RWPE2 (cell line): ENCODE measurements around the gene IL21.

Experiments used
- ATAC-seq: fragments of 200-7000 bp; cut with Tn5 transposase; 3 replicates; pipeline ENCODE4 v1.9.1; 2021; ENCODE audit warnings: low read depth
- DNase-seq: peaks from one replicate; pipeline ENCODE4 v3.0.0-alpha.2; 2020; ENCODE audit warnings: low spot score
- H3K27ac ChIP-seq: fragments of 450-650 bp; 2 replicates; pipeline ENCODE4 v1.5.1; 2017; ENCODE audit warnings: mild to moderate bottlenecking; ENCODE audit not compliant: poor library complexity, severe bottlenecking
- H3K27me3 ChIP-seq: fragments of 250-450 bp; sonication (Bioruptor Pico); 2 replicates; pipeline ENCODE4 v1.5.1; 2021; ENCODE audit warnings: mild to moderate bottlenecking, moderate library complexity; ENCODE audit not compliant: insufficient read depth, poor library complexity, severe bottlenecking
- H3K36me3 ChIP-seq: fragments of 250-450 bp; sonication (Bioruptor Pico); 2 replicates; pipeline ENCODE4 v1.5.1; 2020; ENCODE audit warnings: low read depth, mild to moderate bottlenecking, moderate library complexity
- H3K4me1 ChIP-seq: fragments of 250-450 bp; sonication (Bioruptor Pico); 2 replicates; pipeline ENCODE4 v1.5.1; 2021; ENCODE audit warnings: mild to moderate bottlenecking, moderate library complexity; ENCODE audit not compliant: insufficient read depth, poor library complexity, severe bottlenecking
- H3K4me3 ChIP-seq: fragments of 250-450 bp; sonication (Bioruptor Pico); 2 replicates; pipeline ENCODE4 v1.5.1; 2021; ENCODE audit warnings: mild to moderate bottlenecking, moderate library complexity; ENCODE audit not compliant: severe bottlenecking
- H3K9me3 ChIP-seq: fragments of 250-450 bp; sonication (Bioruptor Pico); 2 replicates; pipeline ENCODE4 v1.5.1; 2021; ENCODE audit warnings: mild to moderate bottlenecking, moderate library complexity; ENCODE audit not compliant: severe bottlenecking
- TF ChIP-seq, protein P1 (sequence below): fragments of 450-650 bp; IDR thresholded peaks from one replicate; pipeline ENCODE4 v1.5.1; 2017; ENCODE audit warnings: mild to moderate bottlenecking, moderate library complexity; ENCODE audit not compliant: poor library complexity, severe bottlenecking

The IL21 gene

DNA sequence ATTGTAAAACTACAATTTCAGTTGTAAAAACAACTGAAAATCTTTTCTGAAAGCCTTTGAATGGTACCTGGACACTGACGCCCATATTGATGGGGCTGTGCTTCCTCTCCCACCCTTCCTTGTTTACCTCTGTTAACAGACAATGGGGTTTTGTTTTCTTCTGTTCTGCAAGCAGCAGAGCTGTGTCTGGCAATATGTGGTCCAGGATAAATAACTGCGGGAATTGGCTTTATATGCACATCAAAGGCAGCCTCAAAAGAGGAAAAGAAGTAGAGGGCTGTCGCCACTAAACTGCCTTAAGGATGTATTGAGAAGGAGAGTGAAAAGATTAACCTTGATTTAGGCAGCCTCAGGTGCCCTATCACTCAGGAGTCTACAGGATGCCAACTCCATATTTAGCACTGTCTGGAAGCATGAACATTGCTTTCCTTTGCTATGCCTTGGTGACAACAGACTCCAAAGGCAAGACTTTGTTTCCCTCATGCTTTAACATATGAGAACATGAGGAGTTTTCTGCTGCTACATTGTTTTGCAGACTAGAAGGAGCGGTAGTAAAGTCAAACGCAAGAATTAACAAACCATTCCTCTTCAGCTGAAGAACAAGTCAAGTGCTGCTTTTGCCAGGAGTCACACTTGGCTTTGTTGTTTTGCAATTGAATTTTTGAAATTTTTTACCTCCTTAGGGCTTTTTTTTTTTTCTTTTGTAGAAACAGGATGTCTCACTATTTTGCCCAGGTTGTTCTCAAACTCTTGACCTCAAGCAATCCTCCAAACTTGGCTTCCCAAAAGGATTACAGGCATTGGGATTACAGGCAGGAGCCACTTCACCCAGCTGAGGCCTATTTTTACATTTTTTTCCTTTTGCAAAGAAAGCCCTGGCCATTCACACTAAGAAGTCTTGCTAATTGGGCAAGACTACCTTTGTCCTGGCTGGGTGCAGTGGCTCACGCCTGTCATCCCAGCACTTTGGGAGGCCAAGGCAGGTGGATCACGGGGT is 3.0 kb downstream of the IL21 start:
- H3K4me3 ChIP-seq: no peak overlapping the region
- TF ChIP-seq, protein P1, sequence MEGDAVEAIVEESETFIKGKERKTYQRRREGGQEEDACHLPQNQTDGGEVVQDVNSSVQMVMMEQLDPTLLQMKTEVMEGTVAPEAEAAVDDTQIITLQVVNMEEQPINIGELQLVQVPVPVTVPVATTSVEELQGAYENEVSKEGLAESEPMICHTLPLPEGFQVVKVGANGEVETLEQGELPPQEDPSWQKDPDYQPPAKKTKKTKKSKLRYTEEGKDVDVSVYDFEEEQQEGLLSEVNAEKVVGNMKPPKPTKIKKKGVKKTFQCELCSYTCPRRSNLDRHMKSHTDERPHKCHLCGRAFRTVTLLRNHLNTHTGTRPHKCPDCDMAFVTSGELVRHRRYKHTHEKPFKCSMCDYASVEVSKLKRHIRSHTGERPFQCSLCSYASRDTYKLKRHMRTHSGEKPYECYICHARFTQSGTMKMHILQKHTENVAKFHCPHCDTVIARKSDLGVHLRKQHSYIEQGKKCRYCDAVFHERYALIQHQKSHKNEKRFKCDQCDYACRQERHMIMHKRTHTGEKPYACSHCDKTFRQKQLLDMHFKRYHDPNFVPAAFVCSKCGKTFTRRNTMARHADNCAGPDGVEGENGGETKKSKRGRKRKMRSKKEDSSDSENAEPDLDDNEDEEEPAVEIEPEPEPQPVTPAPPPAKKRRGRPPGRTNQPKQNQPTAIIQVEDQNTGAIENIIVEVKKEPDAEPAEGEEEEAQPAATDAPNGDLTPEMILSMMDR: no peak
- H3K27ac ChIP-seq: no peak overlapping the region
- DNase-seq (no peak), ATAC-seq (no peak)
- H3K4me1 ChIP-seq: no peaks in the 10 kb centered on the region
- H3K27me3 ChIP-seq: no peaks in the 10 kb centered on the region
- H3K9me3 ChIP-seq: no peaks in the 10 kb centered on the region
- H3K36me3 ChIP-seq: no peaks in the 10 kb centered on the region

DNA sequence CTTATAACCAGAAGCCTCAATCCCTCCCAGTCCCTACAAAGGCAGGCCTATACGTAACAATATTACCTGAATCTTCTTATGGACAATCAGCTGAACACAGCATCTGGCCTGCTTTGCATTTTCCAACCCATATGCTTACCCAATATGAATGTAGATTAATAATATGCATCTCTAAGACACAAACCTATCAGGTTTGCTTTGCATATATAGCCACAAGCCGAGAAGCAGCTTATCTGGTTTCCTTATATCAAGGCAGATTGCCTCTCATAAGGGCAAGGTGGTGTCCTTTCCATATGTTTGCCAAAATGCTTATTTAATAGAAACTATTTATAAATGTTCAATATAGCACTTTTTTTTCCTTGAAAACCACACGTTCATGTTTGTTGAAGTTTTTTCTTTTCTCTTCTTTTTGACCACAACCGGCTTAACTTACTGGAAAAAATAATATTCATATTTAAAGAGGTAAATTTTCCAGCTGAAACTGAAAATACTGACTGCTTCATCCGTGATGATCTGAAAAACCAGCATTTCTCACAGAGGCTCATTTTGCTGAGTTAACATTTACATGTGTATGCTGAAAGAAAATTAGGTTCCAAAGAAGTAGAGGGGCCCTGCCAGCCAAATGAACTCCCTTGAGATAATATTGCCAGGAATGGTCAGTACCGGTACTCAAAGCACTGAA is 3.8 kb downstream of the IL21 start:
- Histone ChIP-seq H3K9me3 (no peaks in the 10 kb centered on the region), H3K4me3 (no peak overlapping the region), H3K4me1 (peaks cover 8% of the 10 kb centered on the region), H3K36me3 (no peaks in the 10 kb centered on the region), H3K27me3 (no peaks in the 10 kb centered on the region), H3K27ac (no peak overlapping the region)
- TF ChIP-seq, protein P1: no peak
- DNase-seq (no peak), ATAC-seq (no peak)

DNA sequence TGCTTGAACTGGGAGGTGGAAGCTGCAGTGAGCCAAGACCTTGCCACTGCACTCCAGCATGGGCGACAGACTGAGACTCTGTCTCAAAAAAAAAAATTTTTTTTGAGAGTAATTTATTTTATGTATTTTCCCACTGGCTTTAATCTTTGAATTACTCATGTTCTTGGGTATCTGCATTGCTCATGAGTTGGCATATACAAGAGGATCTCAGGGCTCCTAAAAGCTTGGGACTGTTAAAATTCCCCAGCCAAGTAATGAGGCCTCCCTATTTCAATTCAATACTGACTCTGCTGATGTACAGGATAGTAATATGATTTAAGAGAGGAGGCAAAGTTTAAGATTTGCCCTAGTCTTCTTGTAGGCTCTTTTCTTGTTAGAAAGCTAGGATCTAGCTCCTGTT is 6.2 kb downstream of the IL21 start:
- DNase-seq: no peak
- peaks cover 14% of the 10 kb centered on the region for H3K4me1 ChIP-seq

DNA sequence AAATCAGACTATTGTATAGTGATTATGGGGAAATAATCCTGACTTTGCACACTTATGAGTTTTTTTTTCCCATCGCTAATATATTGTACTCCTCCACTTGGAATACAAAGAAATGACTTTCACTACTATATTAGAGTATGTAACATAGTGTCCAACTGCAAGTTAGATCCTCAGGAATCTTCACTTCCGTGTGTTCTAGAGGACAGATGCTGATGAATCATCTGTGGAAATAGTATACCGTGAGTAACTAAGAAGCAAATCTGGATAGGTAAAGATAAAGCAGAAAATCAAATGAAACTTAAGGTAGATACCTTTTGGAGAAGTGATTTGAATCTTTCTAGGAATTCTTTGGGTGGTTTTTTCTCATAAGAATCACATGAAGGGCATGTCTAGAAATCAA is 8.3 kb downstream of the IL21 start:
- H3K27me3 ChIP-seq: no peaks in the 10 kb centered on the region
- H3K9me3 ChIP-seq: no peaks in the 10 kb centered on the region
- H3K27ac ChIP-seq: no peak overlapping the region
- ATAC-seq: peak; percentile 99
- no peak overlapping the region for H3K4me3 ChIP-seq
- H3K36me3 ChIP-seq: no peaks in the 10 kb centered on the region
- no peak for DNase-seq
- TF ChIP-seq, protein P1: no peak
- H3K4me1 ChIP-seq: peaks cover 14% of the 10 kb centered on the region

More for the DNA sequence above, 6.2 kb downstream of the IL21 start:
- Histone ChIP-seq H3K9me3 (no peaks in the 10 kb centered on the region), H3K36me3 (no peaks in the 10 kb centered on the region), H3K27ac (no peak overlapping the region), H3K27me3 (no peaks in the 10 kb centered on the region), H3K4me3 (no peak overlapping the region)
- no peak for ATAC-seq
- TF ChIP-seq, protein P1: no peak
